DND-41 (cell line): ENCODE results near the gene S100A7A.

Source experiments
- EZH2 ChIP-seq: IDR thresholded peaks from 3 replicates; pipeline ENCODE4 v1.6.1; 2012; ENCODE audit warnings: borderline replicate concordance, low read depth, mild to moderate bottlenecking, moderate library complexity, low read length, inconsistent platforms; ENCODE audit not compliant: severe bottlenecking
- TF ChIP-seq, protein P1 (sequence below): IDR thresholded peaks from 2 replicates; pipeline ENCODE4 v1.5.1; 2012; ENCODE audit warnings: borderline replicate concordance, low read length, moderate library complexity, mild to moderate bottlenecking; ENCODE audit not compliant: poor library complexity, severe bottlenecking; ENCODE audit errors: extremely low read depth

DNA sequence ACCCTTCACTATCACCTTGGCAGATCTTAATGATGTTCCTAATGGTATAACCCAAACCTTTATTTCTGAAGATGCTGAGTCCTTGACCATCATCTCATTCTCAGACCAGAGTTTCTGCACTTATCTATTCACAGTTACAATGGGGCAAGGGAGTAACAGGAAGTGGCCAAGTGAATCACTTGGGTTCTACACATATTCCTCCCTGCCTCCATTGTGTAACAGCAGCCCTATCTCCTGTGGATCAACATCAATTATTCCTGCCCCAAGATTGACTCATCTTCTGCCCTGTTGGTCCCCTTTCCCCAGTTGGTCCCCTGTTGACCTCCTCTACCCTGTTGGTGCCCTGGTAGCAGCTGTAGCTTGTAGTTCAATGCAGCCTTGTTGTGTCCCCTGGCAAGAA, 54.4 kb downstream of the S100A7A start:
- TF ChIP-seq, protein P1, sequence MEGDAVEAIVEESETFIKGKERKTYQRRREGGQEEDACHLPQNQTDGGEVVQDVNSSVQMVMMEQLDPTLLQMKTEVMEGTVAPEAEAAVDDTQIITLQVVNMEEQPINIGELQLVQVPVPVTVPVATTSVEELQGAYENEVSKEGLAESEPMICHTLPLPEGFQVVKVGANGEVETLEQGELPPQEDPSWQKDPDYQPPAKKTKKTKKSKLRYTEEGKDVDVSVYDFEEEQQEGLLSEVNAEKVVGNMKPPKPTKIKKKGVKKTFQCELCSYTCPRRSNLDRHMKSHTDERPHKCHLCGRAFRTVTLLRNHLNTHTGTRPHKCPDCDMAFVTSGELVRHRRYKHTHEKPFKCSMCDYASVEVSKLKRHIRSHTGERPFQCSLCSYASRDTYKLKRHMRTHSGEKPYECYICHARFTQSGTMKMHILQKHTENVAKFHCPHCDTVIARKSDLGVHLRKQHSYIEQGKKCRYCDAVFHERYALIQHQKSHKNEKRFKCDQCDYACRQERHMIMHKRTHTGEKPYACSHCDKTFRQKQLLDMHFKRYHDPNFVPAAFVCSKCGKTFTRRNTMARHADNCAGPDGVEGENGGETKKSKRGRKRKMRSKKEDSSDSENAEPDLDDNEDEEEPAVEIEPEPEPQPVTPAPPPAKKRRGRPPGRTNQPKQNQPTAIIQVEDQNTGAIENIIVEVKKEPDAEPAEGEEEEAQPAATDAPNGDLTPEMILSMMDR: no peak
- TF ChIP-seq EZH2: no peak
